ENCODE data around the gene DACT3.

Gene DACT3, protein sequence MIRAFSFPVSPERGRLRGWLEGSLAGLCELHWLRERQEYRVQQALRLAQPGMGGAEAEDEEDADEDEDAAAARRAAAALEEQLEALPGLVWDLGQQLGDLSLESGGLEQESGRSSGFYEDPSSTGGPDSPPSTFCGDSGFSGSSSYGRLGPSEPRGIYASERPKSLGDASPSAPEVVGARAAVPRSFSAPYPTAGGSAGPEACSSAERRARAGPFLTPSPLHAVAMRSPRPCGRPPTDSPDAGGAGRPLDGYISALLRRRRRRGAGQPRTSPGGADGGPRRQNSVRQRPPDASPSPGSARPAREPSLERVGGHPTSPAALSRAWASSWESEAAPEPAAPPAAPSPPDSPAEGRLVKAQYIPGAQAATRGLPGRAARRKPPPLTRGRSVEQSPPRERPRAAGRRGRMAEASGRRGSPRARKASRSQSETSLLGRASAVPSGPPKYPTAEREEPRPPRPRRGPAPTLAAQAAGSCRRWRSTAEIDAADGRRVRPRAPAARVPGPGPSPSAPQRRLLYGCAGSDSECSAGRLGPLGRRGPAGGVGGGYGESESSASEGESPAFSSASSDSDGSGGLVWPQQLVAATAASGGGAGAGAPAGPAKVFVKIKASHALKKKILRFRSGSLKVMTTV

DNA sequence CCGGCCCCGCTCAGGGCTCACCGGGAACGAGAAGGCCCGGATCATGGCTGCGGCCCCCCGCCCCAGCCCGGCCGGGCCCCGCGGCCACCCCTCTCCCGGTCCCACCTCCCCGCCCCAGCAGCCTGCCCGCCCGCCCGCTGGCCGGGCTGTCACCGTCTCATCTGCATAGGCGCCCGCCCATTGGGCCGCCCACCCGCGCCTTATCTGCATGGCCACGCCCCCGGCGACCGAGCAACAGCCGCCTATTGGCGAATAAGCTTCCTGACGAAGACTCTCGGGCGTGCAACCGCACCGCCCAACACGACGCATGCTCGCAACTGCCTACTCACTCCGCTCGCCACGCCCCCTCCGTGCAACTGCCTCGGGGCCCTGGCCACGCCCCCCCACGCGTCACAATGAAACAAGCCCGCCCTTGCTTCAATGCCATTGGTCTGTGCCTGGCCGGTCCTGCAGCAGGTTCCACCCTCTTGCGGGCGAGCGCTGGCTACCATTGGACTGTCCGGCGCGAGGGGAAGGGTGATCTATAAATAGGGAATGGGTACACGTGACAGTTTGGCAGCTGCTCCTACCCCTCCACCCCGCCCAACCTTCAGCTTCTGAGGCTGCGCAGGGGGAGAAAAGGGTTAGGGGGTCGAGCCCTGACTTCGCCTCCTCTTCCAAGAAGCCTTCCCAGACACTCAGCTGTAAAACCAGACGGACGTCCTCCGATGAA is at the start of gene DACT3:
Gene DACT3 (minus strand): TSS at position 163 of the 712 bp plus-strand sequence. CDS start 118 bp downstream, at position 45.
- DNase-seq, result peak; percentile 96 to 97

DNA sequence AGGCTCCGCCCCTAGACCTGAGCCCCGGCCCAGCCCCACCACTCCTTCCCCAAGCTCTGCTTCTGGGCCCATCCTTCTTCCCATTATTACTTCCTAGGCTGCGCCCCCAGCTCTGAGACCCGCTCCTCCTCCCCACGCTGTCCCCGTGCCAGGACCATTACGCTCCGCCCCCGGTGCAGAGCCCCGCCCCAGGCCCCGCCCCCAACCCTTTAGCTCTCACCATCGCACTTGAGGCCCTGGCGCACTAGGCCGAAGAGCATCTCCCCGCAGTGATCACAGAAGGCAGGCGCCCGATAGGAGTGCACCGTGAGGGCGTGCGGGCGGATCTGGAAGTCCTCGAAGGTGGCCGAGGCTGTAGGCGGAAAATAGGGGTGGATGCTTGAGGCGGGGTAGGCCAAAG is 49.7 kb upstream of the DACT3 start:
- DNase-seq, result no peak

DNA sequence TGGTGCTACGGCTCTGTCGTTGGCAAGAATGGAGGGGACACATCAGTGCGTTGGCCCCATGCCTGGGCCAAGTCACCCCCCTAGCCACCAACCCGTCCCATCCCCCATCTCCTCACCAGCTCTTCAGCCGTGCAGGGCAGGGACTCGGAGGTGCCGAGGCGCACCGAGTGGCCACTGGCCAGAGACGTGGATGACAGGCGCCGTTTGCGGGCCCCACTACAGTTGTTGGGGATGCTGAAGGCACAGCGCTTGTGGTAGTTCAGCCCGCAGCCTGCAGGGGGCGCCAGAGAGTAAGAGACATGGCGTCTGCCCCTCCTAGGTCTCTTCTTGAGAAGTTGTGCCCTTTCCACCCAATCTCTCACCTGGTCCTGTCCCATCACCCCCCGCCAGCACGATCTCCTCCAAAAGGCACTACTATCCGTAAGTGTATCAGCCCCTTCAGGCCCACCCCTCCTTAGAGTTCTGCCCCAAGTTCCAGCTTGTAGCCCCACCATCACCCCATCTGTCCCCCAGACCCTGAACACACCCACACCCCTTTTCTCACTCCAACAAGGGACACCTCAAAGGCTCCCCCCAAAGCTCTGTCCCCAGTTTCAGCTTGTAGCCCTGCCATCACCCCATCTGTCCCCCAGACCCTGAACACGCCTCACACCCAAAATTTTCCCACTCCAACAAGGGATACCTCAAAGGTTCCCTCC is 43.5 kb upstream of the DACT3 start:
- DNase-seq, result no peak

DNA sequence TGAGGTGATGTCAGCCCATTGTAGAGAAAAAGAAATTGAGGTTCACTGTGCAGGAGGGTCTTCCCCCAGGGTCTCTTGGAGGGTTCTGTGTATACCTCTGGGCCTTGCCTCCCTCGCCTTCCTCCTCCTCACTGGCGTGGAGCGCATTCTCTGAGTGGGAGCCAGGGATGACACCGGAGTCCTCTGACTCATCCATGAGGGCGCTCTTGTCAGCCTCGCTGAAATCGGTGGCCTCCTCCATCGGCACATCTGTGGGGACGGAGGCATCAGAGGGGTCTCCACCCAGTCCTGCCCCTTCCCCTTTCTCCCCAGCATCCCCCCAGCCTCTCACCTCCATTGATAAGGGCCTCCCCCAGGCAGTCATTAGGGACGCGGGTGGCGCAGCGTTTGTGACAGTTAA is 39.7 kb upstream of the DACT3 start:
- no peak for DNase-seq

DNA sequence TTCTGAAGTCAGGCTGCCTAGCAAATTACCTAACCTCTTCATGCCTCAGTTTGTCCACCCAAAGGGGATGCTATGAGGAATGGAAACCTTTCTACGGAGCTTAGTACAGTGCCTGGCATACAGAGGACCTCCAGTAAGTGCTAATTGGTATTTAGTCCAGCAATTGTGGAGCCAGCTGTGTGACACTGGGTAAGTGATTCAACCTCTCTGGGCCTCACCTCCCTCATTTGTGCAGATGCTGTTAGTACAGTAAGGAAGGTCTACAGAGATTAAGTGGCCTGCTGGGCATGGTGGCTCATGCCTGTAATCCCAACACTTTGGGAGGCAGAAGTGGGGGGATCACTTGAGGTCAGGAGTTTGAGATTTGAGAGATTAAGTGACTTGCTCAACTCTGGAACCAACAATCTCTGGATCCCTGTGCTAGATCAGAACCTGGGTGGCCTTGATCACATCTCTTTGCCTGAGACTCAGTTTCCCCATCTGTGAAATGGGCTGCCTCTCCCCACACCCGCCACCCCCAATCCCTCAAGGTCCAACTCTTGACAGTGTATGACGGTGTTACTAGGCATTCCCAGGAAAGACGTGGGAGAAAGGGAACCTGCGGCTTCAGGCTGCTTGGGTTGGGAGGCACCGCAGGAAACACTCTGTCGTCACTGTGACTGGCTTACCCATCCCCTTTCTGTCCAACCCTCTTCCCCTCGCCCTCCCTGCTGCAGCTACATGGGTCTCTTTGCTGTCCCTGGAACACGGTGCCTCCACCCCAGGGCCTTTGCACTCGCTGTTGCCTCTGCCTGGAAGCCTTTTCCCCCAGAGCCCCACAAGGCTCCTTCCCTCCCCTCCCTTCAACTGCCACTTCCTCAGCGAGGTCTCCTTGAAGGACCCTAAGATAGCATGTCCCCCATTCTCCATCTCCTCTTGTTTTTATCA is 37.7 kb upstream of the DACT3 start:
- no peak for DNase-seq

DNA sequence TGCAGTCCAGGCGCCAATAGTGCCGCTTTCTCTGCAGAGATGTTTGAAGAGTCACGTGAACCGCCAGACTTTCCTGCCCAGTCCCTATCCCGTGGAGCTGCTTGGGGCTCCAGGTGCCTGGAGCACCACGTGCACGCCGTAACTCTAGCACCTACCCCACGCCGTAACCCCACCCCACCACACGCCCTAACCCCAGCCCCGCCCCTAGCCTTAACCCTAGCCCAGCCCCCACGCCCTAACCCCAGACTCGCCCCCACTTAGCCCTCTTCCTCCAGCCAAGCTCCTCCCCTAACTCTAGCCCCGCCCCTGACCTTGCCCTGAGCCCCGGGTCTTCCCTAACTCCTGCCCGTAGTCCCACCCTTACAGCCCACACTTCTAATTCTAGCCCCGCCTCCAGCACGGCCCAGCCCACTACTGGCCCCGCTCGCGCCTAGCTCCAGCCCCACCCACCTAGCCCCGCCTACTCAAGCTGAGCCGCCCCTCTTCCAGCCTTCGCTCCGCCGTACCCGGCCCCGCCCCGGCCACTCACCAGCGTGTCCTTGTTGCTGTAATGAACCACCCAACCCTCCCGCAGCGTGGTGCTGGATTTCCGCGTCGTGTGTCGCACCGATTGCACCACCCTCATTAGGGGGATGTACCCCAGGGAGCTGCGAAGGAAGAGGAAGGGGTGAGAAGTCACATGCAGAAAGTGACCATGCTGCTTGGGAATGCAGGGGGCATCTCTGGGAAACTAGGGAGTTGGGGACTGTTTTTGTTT is 36.4 kb upstream of the DACT3 start:
- DNase-seq, result no peak

DNA sequence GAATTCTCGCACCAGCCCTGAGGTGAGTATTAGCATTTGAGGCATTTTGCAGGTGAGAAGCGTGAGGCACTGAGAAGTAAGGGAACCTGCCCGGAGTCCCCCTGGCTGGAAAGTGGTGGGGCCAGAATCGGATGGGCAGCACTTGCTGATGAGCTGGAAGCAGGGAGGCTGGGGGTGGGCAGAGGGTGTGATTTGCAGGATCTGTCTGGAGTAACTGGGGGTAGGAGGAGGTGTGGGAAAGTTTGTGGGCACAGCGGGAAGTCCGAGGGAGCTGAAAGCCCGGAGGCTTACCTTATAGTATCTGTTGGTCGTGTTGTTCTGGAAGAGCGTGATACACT is 35.9 kb upstream of the DACT3 start:
- no peak for DNase-seq

DNA sequence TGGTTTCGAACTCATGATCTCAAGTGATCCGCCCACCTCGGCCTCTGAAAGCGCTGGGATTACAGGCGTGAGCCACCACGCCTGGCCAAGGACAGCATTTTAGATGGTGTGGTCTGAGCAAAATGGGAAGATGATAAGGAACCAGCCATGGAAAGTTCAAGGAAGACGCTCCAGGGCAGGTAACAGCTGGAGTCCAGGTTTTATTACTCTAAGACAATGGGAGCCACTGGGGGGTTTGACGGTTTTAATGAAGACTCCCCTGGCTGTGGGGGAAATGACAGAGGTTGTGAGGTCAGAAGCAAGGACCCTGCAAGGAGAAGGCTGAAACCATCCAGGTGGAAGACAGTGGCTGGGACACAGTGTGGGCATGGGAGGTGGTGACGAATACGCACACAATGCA is 35.1 kb upstream of the DACT3 start:
- DNase-seq, result no peak

DNA sequence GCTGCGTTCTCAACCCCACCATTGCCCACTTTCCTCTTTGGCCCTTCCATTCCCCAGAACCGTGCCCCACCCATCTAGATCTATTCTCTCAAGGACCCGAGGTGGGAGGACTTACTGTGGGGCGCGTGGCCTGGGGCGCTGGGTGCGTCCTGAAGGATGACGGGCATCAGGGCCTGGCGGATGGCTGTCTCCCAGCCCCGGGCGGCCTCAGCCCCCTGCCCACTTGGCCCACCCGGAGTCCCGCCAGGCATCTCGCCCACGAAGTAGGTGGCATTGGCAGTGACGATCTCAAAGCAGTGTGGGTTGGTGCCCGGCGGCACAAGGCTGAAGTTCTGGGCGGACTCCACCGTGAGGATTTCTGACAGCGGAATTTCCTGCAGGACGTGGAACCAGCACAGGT is 32.8 kb upstream of the DACT3 start:
- no peak for DNase-seq

DNA sequence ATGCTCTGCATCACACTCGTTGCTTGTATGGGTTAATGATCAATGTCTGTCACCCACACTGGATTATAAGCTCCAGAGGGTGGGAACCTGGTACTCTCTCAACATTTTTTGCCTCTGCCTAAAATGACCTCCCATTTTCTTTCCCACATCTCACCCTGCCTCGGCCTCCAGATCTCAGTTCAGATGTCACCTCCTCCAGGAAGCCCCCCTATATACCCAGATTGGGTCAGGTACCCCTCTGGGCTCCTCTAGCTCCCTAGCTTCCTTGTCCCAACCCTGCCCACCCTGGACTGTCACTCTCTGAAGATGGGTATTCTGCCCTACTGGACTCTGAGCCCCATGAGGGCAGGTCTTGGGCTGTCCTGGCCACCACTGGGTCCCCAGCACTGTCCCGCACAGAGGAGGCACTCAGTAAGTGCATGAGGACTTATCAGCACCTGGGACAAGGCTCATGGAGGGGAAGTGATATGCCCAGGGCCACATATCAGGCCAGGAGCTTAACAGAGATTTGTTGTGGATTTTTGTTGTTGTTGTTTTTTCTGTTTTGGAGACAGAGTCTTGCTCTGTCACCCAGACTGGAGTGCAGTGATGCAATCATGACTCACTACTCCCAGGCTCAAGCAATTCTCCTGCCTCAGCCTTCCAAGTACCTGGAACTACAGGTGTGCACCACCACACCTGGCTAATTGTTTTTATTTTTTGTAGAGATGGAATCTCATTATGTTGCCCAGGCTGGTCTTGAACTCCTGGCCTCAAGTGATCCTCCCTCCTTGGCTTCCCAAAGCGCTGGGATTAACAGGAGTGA is 32.1 kb upstream of the DACT3 start:
- DNase-seq, result peak in 1 of 2 experiments; percentile 14

DNA sequence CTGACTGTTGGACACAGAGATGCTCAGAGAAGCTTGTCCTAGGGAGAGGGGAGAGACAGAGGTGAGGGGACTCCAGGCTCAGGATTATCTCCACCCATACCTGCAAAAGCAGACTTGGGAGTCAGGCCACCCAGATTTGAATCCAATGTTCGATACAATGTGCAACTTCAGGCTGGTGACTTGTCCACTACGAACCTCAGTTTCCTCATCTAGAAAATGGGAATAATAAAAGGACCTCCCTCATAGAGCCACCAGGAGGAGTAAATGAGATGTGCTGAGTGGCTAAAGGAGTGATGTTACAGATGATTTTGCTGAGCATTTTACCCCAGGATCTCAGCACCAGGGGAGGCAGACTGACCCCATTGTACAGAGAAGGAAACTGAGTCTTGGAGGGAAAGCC is 31.0 kb upstream of the DACT3 start:
- DNase-seq, result no peak

DNA sequence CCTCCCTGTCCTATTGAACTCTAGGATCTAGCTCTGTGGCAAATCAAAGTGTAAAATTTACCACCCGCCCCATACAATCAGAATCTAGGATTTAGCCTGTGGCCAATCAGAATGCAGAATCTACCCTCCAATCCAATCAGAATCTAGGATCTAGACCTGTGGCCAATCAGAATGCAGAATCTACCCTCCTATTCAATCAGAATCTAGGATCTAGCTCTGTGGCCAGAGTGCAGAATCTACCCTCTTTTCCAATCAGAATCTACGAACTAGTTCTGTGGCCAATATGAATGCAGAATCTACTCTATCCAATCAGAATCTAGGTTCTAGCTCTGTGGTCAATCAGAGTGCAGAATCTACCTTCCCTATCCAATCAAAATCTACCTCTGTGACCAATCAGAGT is 30.1 kb upstream of the DACT3 start:
- DNase-seq, result no peak

DNA sequence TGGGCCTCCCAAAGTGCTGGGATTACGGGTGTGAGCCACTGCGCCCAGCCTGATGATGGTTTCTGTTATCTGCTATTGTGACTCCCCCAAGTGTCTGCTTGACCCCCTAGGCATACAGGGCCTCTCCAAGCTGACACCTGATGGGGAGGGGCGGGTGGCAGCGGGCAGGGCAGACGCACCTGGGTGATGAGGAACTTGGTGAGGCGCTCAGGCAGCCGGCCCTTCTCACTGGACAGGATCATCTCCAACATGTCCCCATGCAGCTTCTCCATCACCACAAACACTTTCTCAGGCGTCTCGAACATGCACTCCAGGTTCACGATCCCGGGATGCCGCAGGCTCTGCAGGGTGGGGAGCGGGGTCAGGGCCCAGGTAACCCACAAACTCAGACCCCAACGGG is 28.4 kb upstream of the DACT3 start:
- no peak for DNase-seq

DNA sequence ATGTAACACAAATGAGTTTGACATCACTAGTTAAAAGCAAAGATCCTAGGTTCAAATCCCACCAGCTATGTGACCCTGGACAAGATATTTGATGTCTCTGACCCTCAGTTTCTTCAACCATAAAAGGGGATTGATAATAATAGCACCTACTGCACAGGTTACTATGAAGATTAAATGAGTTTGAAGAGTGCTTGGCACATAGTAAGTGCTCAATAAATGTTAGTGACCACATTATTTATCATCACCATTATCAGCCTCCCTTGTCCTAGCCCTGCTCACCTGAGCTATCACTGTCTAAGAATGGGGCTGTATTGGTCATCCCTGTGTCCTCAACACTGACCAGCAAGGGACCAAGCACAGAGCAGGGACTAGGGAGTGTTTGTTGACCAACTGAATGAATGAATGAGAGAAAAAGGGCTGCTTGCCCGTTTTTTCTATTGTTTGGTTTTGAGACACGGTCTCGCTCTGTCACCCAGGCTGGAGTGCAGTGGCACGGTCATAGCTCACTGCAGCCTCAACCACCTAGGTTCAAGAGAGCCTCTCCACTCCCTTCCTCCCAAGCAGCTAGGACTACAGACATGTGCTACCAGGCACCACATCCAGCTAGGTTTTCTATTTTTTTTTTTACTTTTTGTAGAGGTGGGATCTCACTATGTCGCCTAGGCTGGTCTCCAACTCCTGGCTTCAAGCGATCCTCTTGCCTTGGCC is 26.6 kb upstream of the DACT3 start:
- no peak for DNase-seq

DNA sequence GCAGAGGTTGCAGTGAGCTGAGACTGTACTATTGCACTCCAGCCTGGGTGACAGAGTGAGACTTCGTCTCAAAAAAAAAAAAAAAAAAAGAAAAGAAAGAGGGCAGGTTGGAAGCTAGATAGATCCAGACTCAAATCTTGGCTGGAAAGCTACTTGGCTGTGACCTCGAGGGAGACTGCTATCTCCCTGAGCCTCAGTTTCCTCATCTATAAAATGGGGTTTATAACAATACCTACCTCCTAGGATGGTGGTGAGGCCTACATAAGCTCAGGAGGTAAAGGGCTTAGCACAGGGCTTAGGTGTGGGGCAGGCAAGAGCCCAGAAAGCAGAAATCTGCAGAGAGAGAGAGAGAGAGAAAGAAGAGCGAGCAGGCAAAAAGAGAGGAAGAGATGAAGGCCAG is 24.2 kb upstream of the DACT3 start:
- no peak for DNase-seq

DNA sequence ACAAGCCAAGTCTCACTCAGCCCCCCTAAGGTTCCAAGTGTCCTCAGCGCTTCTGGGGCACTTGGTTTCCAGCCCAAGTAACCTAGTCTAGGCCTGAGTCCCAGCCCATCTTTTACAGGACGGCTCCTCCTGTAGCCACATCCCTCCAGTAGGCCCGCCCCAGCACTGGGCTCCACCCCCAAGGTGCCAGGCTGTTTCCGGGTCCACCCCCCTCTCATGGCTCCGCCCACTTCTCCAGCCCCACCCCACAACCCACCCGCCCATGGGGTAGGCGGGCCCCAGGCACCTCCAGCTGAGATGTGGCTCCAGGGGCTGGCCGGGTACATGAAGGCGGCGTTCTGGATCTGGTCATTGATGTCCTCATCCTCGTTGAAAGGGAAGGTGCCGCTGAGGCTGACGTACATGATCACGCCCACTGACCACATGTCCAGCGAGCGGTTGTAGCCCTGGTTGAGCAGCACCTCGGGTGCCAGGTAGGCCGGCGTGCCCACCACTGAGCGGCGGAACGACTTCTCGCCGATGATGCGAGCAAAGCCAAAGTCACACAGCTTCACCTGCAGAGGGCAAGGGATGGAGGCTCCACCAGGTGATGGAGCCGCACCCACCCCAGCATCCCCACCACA is 17.2 kb upstream of the DACT3 start:
- no peak for DNase-seq

DNA sequence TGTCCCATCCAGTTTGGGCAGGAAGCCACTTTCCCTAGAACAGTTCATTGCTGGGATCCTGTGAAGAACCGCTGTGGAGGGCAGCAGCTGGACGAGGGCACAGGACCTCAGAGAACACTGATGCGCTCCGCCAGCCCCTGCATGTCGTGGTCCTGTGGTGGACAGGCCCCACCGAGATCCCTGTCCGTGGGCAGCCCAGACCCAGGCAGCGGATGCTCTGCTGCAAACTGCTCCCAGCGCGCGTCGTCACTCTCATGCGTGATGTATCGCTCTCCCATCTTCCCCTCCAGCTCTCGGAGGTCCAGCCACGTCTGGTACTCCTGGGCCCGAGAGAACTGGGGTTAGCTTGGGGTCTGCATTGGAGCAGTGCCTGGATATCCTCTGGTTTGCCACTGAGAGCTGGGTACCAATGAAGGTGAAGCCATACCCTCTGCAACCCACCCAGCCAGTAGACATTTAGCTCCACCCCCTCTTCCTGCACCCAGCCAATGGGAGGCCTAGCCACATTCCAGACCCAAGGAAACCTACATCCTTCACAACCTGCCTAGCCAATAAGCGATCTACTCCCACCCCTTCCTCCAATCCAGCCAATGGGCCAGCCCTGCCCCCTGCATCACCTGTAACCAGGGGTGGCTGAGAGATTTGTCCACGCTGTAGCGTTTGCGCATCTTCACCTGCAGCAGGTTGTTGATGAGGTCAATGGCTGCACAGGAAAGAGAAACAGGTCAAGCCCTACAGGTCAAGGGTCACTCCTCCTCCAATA is 13.6 kb upstream of the DACT3 start:
- DNase-seq, result peak in 1 of 2 experiments; percentile 41

DNA sequence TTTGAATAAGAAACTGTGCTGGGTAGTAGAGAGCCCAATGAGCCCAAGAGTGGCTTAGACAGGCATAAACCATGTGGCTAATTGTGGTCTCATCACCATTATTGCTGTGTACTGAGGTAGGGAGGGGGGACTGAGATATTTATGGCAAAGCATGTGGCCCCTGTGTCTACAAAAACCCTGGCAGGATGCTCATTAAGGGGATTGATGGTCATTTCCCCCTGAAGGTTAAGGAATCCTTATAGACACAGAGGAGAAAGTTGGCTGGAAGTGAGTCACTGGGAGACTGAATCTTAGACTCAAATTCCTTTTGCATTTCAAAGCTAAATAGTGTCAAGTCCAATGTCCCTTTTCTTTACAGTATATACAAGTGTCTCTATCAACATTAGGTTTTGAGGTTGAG is 9.8 kb upstream of the DACT3 start:
- DNase-seq, result peak in 1 of 2 experiments; percentile 12

DNA sequence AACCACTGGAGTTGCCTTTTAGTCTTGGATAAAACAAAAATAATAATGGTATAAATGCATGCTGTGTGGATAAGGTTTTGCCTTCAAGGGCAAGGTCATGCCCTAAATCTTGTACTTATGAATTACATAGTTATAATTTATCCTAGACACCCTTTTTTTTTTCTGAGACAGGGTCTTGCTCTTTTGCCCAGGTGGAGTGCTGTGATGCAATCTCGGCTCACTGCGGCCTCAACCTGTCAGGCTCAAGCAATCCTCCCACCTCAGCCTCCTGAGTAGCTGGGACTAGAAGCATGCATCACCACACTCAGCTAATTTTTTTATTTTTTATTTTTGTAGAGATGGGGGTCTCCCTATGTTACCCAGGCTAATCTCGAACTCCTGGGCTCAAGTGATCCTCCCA is 7.7 kb upstream of the DACT3 start:
- DNase-seq, result no peak

Data from SW 1271 (cell line).